Measurements from ENCODE around the gene TMEM231.
A peak's percentile ranks its signal among the peaks of the same experiment; 100 is the strongest.

GRCh38 chr16:75593825-75594820, 38.1 kb upstream of the TMEM231 start:
- TF ChIP-seq NR0B1 (IDR thresholded peaks at IDR 0.05; ENCODE audit: partially characterized antibody) (no peak), SRF (CRISPR knock-in tag; IDR thresholded peaks at IDR 0.05) (no peak), MAFK (IDR thresholded peaks at IDR 0.05; ENCODE audit: low read length) (peak; percentile 67), SRSF9 (IDR thresholded peaks at IDR 0.05; ENCODE audit: borderline replicate concordance, low read depth, low read length) (no peak), PHF20 (IDR thresholded peaks at IDR 0.05; ENCODE audit: partially characterized antibody) (no peak)
